ENCODE data around the gene TBXAS1.

Gene TBXAS1

GRCh38 chr7:139985811-139986210, 156.7 kb downstream of the TBXAS1 start:
- TF ChIP-seq CTCF (conservative IDR thresholded peaks at IDR 0.05): no peak
- TF ChIP-seq ZFX (IDR thresholded peaks at IDR 0.05): no peak
- no peak overlapping the region for H3K27ac ChIP-seq

GRCh38 chr7:139987691-139988516, 158.8 kb downstream of the TBXAS1 start:
- H3K27ac ChIP-seq: no peak overlapping the region
- TF ChIP-seq ZFX (IDR thresholded peaks at IDR 0.05) (no peak), CTCF (conservative IDR thresholded peaks at IDR 0.05) (no peak)

- H3K27ac ChIP-seq: no peak overlapping the region
- no peak for TF ChIP-seq CTCF (conservative IDR thresholded peaks at IDR 0.05)
These were observed 160.5 kb downstream of the TBXAS1 start for GRCh38 chr7:139989366-139990141.

GRCh38 chr7:139990142-139990535, 161.1 kb downstream of the TBXAS1 start:
- no peak overlapping the region for H3K27ac ChIP-seq
- TF ChIP-seq CTCF (conservative IDR thresholded peaks at IDR 0.05) (no peak), ZFX (IDR thresholded peaks at IDR 0.05) (no peak)

GRCh38 chr7:139990571-139991268, 161.7 kb downstream of the TBXAS1 start:
- no peak overlapping the region for H3K27ac ChIP-seq
- no peak for TF ChIP-seq CTCF (conservative IDR thresholded peaks at IDR 0.05)
- TF ChIP-seq ZFX (IDR thresholded peaks at IDR 0.05): no peak

GRCh38 chr7:139991269-139991666, 162.2 kb downstream of the TBXAS1 start:
- no peak overlapping the region for H3K27ac ChIP-seq
- TF ChIP-seq CTCF (conservative IDR thresholded peaks at IDR 0.05) (no peak), ZFX (IDR thresholded peaks at IDR 0.05) (no peak)

- H3K27ac ChIP-seq: no peak overlapping the region
- TF ChIP-seq ZFX (IDR thresholded peaks at IDR 0.05) (no peak), CTCF (conservative IDR thresholded peaks at IDR 0.05) (no peak)
These were observed 162.8 kb downstream of the TBXAS1 start for GRCh38 chr7:139991911-139992310.
